SK-N-SH (cell line): ENCODE results near the gene MPZL1.

ENCODE experiments used
- CHD2 ChIP-seq: fragments of 150-350 bp; IDR thresholded peaks from 2 replicates; pipeline ENCODE4 v1.6.1; 2018; ENCODE audit warnings: low read length; ENCODE audit not compliant: partially characterized antibody
- CTCF ChIP-seq: fragments of 200-600 bp; sonication (generic); IDR thresholded peaks from 2 replicates; pipeline ENCODE4 v1.6.1; 2017; ENCODE audit warnings: antibody characterized with exemption, mild to moderate bottlenecking, moderate library complexity
- EP300 ChIP-seq, 2 experiments: IDR thresholded peaks; 2 replicates each; pipeline versions ENCODE4 v1.4.0 to v1.6.1; 2012; ENCODE audit warnings: borderline replicate concordance in 1 of 2, low read depth in 1 of 2, low read length in 1 of 2
- FOXJ3 ChIP-seq: sonication (generic); formaldehyde crosslinking; IDR thresholded peaks from 2 replicates; pipeline ENCODE4 v1.5.1; 2020; ENCODE audit warnings: mild to moderate bottlenecking, missing genetic modification reagents
- JUND ChIP-seq: IDR thresholded peaks from 2 replicates; pipeline ENCODE4 v1.4.0; 2012
- POLR2AphosphoS5 ChIP-seq: IDR thresholded peaks from 2 replicates; pipeline ENCODE4 v1.6.1; 2012; ENCODE audit warnings: low read depth, low read length
- RAD21 ChIP-seq: IDR thresholded peaks from 2 replicates; pipeline ENCODE4 v1.6.1; 2012; ENCODE audit warnings: mild to moderate bottlenecking, low read length
- RXRA ChIP-seq: IDR thresholded peaks from 2 replicates; pipeline ENCODE4 v1.4.0; 2012; ENCODE audit warnings: low read depth, mild to moderate bottlenecking, borderline replicate concordance
- TF ChIP-seq, protein P1 (sequence below): IDR thresholded peaks from 2 replicates; pipeline ENCODE4 v1.6.1; 2012; ENCODE audit warnings: mild to moderate bottlenecking, low read depth, low read length, moderate library complexity

- no peak for TF ChIP-seq FOXJ3
- no peak for TF ChIP-seq JUND
- no peak for TF ChIP-seq RXRA
- no peak for TF ChIP-seq RAD21
- TF ChIP-seq POLR2AphosphoS5: no peak
- no peak for TF ChIP-seq CTCF
- TF ChIP-seq, protein P1, sequence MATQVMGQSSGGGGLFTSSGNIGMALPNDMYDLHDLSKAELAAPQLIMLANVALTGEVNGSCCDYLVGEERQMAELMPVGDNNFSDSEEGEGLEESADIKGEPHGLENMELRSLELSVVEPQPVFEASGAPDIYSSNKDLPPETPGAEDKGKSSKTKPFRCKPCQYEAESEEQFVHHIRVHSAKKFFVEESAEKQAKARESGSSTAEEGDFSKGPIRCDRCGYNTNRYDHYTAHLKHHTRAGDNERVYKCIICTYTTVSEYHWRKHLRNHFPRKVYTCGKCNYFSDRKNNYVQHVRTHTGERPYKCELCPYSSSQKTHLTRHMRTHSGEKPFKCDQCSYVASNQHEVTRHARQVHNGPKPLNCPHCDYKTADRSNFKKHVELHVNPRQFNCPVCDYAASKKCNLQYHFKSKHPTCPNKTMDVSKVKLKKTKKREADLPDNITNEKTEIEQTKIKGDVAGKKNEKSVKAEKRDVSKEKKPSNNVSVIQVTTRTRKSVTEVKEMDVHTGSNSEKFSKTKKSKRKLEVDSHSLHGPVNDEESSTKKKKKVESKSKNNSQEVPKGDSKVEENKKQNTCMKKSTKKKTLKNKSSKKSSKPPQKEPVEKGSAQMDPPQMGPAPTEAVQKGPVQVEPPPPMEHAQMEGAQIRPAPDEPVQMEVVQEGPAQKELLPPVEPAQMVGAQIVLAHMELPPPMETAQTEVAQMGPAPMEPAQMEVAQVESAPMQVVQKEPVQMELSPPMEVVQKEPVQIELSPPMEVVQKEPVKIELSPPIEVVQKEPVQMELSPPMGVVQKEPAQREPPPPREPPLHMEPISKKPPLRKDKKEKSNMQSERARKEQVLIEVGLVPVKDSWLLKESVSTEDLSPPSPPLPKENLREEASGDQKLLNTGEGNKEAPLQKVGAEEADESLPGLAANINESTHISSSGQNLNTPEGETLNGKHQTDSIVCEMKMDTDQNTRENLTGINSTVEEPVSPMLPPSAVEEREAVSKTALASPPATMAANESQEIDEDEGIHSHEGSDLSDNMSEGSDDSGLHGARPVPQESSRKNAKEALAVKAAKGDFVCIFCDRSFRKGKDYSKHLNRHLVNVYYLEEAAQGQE: no peak
- TF ChIP-seq CHD2: no peak
- no peak for TF ChIP-seq EP300 (IDR thresholded peaks at IDR 0.05; ENCODE audit: borderline replicate concordance in 1 of 2, low read depth in 1 of 2, low read length in 1 of 2)
Observed at GRCh38 chr1:167774710-167775109, 52.9 kb downstream of the MPZL1 start.
